Measurements from ENCODE around the gene ZFPL1.

Gene ZFPL1

GRCh38 chr11:65059959-65060824 is 23.8 kb upstream of the ZFPL1 start:
- FAIRE-seq = no peak
- DNase-seq (ENCODE audit: insufficient read length, low spot score) = no peak

- FAIRE-seq (no peak), DNase-seq (ENCODE audit: insufficient read length, low spot score) (no peak)
Observed at GRCh38 chr11:65060913-65061408, 23.1 kb upstream of the ZFPL1 start.

- DNase-seq (ENCODE audit: insufficient read length, low spot score) = no peak
- FAIRE-seq = no peak
Observed at GRCh38 chr11:65063532-65063931, 20.5 kb upstream of the ZFPL1 start.

GRCh38 chr11:65064847-65065240 is 19.2 kb upstream of the ZFPL1 start:
- FAIRE-seq (no peak), DNase-seq (ENCODE audit: insufficient read length, low spot score) (no peak)

GRCh38 chr11:65065851-65066250 is 18.2 kb upstream of the ZFPL1 start:
- FAIRE-seq = no peak
- DNase-seq (ENCODE audit: insufficient read length, low spot score) = no peak

GRCh38 chr11:65066315-65066714 is 17.7 kb upstream of the ZFPL1 start:
- no peak for FAIRE-seq

GRCh38 chr11:65066805-65067291 is 17.2 kb upstream of the ZFPL1 start:
- DNase-seq (ENCODE audit: insufficient read length, low spot score) = no peak

More at GRCh38 chr11:65066315-65066714, 17.7 kb upstream of the ZFPL1 start:
- DNase-seq (ENCODE audit: insufficient read length, low spot score) = no peak

GRCh38 chr11:65067446-65067845 is 16.6 kb upstream of the ZFPL1 start:
- no peak for DNase-seq (ENCODE audit: insufficient read length, low spot score)
- FAIRE-seq = no peak

More at GRCh38 chr11:65066805-65067291, 17.2 kb upstream of the ZFPL1 start:
- FAIRE-seq = no peak

GRCh38 chr11:65069217-65069616 is 14.8 kb upstream of the ZFPL1 start:
- FAIRE-seq = no peak
- no peak for DNase-seq (ENCODE audit: insufficient read length, low spot score)

GRCh38 chr11:65071907-65072630 is 12.0 kb upstream of the ZFPL1 start:
- FAIRE-seq = no peak

GRCh38 chr11:65072631-65072966 is 11.4 kb upstream of the ZFPL1 start:
- FAIRE-seq (no peak), DNase-seq (ENCODE audit: insufficient read length, low spot score) (no peak)

More at GRCh38 chr11:65071907-65072630, 12.0 kb upstream of the ZFPL1 start:
- DNase-seq (ENCODE audit: insufficient read length, low spot score) = no peak

GRCh38 chr11:65077451-65077850 is 6.6 kb upstream of the ZFPL1 start:
- FAIRE-seq = no peak
- DNase-seq (ENCODE audit: insufficient read length, low spot score) = no peak

GRCh38 chr11:65078151-65078550 is 5.9 kb upstream of the ZFPL1 start:
- no peak for DNase-seq (ENCODE audit: insufficient read length, low spot score)
- FAIRE-seq = no peak

- DNase-seq (ENCODE audit: insufficient read length, low spot score) (no peak), FAIRE-seq (no peak)
Observed at GRCh38 chr11:65078786-65079342, 5.2 kb upstream of the ZFPL1 start.

GRCh38 chr11:65083134-65083833 is 738 bp upstream of the ZFPL1 start:
- DNase-seq (ENCODE audit: insufficient read length, low spot score) = no peak

GRCh38 chr11:65084598-65085375 is 765 bp downstream of the ZFPL1 start:
- FAIRE-seq (no peak), DNase-seq (ENCODE audit: insufficient read length, low spot score) (no peak)

More at GRCh38 chr11:65083134-65083833, 738 bp upstream of the ZFPL1 start:
- FAIRE-seq = no peak

GRCh38 chr11:65085446-65085845 is 1.4 kb downstream of the ZFPL1 start:
- FAIRE-seq (no peak), DNase-seq (ENCODE audit: insufficient read length, low spot score) (no peak)

GRCh38 chr11:65086809-65087208 is 2.8 kb downstream of the ZFPL1 start:
- DNase-seq (ENCODE audit: insufficient read length, low spot score) (no peak), FAIRE-seq (no peak)

GRCh38 chr11:65087216-65087615 is 3.2 kb downstream of the ZFPL1 start:
- no peak for DNase-seq (ENCODE audit: insufficient read length, low spot score)
- no peak for FAIRE-seq

- DNase-seq (ENCODE audit: insufficient read length, low spot score) = no peak
- no peak for FAIRE-seq
Observed at GRCh38 chr11:65087827-65088226, 3.8 kb downstream of the ZFPL1 start.
